ENCODE measurements around the gene DNAH6.

DNAH6 gene

DNA sequence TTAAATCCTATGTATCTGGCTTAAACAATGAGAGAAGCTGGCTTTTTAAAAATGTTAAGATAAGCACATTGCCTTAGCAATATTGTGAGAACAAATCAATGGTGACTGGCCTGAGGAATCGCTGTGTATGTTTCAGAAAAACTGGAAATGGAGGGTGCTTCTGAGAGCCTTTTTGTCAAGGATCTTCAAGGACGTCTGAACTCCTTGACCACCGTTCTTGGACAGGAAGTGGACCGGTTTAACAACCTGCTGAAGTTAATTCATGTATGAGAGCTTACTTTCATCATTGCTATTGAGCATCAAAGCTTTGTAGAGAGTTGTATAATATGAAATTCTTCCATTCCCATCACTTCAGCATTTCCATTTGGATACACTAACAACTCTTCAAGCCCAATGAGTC, 292.0 kb downstream of the DNAH6 start:
- DNase-seq: no peak

DNA sequence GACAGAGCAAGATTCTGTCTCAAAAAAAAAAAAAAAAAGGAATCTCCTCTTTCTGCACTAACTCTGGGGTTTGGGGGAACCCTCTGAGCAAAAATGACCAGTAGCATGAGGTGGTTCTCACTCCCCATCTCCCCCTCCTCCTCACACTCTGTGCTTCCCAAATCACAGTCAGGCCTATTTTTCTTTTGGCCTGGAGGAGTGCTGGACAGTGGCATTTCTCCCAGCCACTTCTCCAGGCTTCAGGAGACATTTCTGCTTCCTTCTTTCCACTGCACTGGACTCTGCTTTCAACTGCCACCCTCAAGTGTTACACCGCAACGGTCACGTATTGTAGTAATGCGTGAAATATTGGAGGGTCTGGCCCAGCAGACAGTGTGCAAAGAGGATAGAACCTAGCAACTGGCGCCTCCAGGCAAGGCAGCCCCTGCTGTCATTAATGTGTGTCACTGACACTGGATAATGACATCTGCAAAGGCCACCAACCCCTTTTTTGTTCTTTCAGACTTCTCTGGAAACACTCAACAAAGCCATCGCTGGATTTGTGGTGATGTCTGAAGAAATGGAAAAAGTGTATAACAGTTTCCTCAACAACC, 295.6 kb downstream of the DNAH6 start:
- no peak for DNase-seq

DNA sequence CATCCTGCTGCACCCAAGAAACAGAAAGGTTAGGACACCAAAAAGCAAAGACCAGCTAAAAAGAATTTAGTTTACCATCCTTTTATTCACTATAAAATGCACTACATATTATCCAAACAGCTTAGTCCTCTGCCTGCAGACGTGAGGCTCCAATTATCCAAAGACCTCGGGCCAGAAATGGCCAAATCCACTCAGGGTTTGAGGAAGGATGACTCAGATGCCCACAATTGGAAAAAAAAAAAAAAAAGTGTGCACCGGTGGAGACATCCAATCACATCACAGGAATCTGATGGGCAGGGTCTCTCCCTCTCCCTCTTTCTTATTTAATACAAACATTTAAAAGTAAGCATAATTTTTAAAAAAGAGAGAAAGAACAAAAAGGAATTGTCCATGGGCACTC, 298.8 kb downstream of the DNAH6 start:
- no peak for DNase-seq

DNA sequence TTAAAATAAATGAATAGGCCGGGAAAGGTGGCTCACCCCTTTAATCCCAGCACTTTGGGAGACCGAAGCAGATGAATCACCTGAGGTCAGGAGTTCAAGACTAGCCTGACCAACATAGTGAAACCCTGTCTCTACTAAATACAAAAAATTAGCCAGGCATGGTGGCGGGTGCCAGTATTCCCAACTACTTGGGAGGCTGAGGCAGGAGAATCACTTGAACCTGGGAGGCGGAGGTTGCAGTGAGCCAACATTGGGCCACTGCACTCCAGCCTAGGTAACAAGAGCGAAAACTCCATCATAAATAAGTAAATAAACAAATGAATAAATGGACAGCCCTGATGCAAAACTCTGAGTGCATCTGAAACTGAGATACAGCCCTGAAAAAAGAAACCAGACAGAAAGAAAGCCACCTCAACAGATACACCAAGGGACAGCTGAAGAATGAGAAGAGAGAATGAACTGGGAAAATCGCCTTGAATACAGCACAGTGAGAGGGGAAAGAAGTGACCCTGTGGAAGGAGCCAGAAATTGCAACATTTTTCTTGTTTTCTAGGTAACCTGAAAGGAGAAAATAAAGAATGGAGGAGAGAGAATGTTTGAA, 300.2 kb downstream of the DNAH6 start:
- no peak for DNase-seq

DNA sequence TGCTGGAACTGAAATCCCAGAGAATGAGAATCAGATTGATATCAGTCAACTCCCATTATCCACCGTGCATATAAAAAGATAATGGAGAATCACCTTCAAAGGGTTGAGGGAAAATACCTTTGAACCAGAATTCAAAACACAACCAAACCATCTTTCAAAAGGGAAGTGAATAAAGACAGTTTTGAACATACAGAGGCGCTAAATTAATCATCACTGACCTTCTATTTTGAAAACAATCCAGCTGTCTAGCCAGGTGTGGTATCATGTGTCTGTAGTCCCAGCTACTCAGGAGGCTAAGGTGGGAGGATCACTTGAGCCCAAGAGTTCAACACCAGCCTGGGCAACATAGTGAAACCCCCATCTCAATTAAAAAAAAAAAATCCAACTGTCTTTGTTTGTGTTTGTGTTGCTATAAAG, 300.9 kb downstream of the DNAH6 start:
- DNase-seq: no peak

- no peak for DNase-seq
Observed at GRCh38 chr2:84821806-84822205, 305.5 kb downstream of the DNAH6 start.

DNA sequence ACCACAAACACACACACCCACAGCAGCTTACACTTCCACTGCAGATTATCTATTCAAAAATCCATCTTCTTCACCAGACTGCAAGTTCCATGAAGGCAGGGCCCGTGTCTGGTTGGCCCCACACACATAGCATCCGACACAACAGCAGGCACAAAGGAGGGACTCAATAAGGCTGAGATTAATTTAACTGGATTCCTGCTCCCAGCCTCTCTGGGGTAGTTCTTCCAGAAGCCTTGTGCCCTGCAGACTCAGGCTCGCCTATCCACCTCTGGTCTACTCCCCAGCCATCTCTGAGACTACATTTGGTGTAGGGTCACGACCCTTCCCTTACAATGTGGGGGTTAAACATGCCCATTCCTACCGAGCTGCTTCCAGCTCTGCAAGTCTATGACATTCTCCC, 306.9 kb downstream of the DNAH6 start:
- no peak for DNase-seq

DNA sequence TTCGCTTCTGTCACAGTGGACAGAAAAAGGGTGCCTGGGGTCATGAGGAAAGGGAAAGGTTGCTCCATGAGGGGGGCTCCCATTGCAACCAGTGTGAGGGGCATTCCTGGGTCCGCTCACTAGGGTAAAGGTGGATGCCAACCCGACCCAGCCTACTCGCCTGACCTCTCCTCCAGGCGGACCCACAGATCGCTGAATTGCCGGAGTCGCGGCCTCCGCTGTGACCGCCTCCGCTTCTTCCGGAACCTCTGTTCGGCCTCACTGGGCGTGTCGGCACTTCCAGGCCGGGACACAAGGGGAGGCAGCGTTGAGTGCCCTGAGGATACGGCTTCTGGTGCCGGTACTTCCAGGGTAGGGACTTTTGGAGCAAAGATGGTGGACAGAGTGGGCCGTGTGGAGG, 307.5 kb downstream of the DNAH6 start:
- no peak for DNase-seq

DNA sequence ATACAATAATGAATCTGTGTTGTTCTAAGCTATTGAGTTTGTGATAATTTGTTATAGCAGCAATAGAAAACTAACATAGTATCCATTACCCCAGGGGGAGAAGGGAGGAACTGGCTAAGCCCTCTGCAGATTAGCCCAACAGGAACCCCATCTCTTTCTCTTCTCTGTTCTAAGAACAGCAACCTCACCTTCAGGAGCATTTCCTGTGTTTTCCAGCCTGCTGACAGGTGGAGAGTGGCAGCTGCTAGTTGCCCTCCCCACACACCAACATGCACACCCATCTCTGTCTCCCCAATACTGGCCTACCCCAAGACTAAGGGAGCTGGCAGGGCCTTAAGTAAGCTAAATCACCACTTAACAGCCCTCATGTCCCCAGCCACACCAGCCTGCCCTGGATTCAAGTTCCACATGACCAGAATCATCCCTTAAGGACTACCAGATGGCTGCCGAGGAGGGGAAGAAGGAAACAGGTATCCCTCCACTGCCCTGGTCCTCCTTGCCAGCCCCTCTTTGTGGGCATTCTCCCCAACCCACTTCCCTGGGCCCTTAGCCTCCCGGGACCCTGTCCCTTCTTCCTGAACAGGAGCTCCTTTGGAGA, 311.8 kb downstream of the DNAH6 start:
- no peak for DNase-seq

- no peak for DNase-seq
Observed at GRCh38 chr2:84829693-84830092, 313.4 kb downstream of the DNAH6 start.

DNA sequence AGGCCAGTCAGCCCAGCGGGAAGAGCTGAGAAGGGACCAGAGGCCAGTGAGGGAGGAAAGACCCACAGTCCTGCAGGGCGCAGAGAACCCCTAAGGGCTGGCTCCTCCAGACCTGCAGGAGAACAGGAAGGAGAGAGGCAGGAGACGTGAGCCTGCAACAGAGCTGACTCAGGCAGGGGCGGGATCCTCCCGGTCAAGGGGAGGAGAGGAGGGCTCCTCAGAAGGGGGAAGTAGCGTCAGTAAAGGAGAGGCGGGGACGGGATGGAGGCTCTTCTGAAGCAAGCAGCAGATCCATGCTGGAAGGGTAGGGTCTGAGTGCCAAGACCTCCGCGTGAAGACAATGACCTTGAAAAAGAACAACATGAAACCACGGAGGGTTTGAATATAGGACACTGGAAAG, 313.8 kb downstream of the DNAH6 start:
- DNase-seq: no peak

GRCh38 chr2:84830758-84831500, 314.6 kb downstream of the DNAH6 start:
- DNase-seq: no peak

- DNase-seq: peak; percentile 48
Observed at GRCh38 chr2:84832772-84833461, 316.6 kb downstream of the DNAH6 start.

DNA sequence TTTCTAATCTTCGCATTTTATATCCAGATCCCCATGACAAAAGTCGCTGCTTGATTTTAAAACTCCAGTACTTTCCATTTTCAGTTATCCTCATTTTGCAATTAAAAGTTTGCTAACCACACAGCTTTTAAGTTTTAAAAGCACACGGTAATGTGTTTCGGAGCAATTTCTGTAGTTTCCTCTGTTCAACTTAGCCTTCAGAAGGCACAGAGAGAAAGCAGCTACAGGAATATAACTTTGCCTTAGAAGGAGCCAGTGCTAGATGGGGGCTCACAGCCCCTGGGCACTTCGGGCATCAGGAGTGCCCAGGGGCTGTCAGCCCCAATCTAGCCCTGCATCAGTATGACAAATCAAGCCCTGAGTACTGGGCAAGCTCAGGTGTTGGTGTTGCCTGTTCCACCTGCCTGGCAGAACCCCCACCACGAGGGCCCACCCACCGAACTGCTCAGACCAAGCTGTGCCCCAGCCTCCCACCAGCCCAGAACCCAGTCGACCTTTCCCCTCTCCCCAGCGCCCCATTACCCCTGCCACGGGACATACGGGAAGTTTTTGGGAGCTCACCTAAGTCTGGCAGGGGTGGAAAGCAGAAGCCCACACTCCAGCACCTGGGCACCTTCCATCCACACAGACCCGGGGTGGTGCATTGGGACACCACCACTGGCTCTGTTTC, 317.3 kb downstream of the DNAH6 start:
- no peak for DNase-seq

DNA sequence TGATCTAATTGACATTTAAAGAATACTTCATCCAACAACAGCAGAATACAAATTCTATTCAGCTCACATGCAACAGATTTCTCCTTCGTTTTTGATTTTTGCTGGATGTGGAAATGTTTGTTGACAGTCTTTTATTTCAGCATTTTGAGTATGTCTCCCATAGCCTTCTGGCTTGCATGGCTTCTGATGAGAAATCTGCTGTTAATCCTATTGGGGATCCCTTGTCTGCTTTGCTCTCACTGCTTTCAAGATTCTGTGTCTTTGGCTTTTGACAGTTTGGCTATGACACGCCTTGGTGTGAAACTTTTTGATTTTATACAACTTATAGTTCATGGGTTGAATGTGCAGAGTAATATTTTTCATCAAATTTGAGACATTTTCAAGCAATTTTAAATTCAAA, 319.9 kb downstream of the DNAH6 start:
- DNase-seq: no peak

DNA sequence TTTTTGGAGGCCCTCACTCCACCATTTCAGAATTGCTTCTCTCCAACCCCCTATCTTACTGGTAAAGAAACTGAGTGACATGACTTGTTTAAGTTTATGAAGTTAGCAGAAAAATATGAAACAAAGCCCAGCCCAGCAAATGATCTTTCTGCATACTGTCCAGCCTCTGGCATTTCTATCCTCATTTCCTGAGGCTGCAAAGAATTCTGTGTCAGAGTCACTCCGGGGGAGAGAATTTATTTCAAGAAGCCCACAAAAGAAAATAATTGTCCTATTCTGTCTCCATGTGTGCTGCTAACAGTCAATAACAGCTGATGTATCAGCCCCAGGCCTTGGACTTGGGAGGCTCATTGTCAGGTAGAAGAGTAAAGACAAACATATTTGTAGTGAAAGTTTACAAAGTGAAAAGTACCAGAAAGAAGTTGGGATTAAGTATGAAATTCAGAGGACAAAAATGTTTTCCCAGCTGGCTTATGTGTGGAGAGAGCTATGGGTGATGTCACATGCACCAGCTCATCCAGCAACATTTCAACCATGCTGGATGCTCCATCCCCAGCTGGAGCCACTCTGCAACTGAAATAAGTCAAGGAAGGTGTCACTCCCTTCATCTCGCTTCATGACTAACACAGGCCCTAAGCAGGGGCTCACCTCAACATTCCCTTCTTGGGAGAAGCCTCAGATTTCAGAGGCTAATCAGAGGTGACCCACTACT, 322.3 kb downstream of the DNAH6 start:
- no peak for DNase-seq

DNA sequence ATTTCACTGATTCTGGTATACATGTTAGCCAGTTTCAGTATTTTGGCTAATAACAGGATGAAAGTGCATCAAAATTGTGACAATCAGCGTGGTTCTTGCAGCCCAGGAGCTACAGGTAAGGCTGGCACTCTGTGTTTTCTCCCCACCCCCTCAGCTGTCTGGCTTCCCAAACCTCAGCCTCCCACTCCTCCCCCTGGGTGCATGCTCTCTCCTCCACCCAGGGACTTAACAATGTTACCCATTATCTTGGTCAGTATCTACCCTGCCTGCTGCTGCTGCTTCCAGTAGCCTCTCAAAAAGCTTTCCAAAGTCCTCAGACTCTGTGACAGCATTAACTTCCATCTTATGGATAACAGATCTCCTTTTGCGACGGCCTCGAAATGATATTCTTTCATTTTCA, 323.6 kb downstream of the DNAH6 start:
- DNase-seq: no peak

GRCh38 chr2:84840306-84840705, 324.0 kb downstream of the DNAH6 start:
- DNase-seq: peak; percentile 30

DNA sequence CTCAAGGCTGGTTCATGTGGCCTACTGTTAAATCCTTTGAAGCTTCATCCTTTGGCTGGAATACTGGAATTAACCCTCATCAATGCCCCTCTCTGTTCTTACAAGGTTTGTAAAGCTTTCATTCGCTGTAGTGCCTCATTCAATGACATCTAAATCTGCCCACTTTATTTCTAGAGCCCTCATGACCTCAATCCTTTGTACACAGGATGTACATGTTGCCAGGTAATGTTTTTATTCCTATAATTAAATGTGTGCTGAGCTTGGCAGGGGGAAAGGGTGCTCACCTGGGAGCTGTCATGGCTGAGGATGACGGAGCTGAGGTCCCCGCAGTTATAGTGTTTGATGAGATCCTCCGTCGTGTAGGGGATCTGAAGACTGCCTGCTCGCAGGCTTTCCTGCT, 325.3 kb downstream of the DNAH6 start:
- no peak for DNase-seq

GRCh38 chr2:84844141-84844540, 327.8 kb downstream of the DNAH6 start:
- no peak for DNase-seq

GRCh38 chr2:84846041-84846663, 329.9 kb downstream of the DNAH6 start:
- DNase-seq: peak; percentile 83

DNA sequence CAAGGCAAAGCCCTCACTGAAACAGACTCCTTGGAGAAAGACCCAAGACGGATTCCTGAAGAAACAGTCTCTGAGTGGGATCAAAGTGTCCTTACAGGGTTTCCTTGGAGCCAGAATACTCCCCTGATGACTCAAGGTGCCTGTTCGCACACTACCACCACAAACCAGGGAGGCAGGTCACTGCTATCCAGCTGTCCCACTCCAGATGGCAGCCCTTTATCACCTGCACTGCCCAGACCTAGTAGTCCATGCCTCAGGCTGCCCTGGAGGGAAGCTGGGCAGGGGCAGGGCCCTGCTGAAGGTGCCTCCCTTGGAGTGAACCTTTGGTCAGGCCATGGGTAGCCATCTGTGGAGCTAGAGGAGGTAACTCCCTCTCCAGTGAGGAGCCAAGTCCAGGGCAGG, 330.4 kb downstream of the DNAH6 start:
- DNase-seq: no peak
